HG03571 (cell line): ENCODE measurements around the gene RBM33.

ENCODE experiments used
- ATAC-seq: cut with Tn5 transposase; IDR thresholded peaks from one replicate; pipeline ENCODE4 v1.9.1; 2021; ENCODE audit not compliant: unreplicated experiment

Gene RBM33

GRCh38 chr7:155621418-155621980, 23.0 kb upstream of the RBM33 start:
- no peak for ATAC-seq

GRCh38 chr7:155624412-155624811, 20.0 kb upstream of the RBM33 start:
- no peak for ATAC-seq

GRCh38 chr7:155625557-155625956, 18.9 kb upstream of the RBM33 start:
- no peak for ATAC-seq

GRCh38 chr7:155629171-155629570, 15.3 kb upstream of the RBM33 start:
- ATAC-seq, result no peak

GRCh38 chr7:155631155-155631554, 13.3 kb upstream of the RBM33 start:
- ATAC-seq, result no peak

GRCh38 chr7:155635817-155636216, 8.6 kb upstream of the RBM33 start:
- no peak for ATAC-seq

- no peak for ATAC-seq
Observed at GRCh38 chr7:155637155-155637554, 7.3 kb upstream of the RBM33 start.

- ATAC-seq, result no peak
Observed at GRCh38 chr7:155638366-155638765, 6.1 kb upstream of the RBM33 start.

GRCh38 chr7:155639958-155640520, 4.4 kb upstream of the RBM33 start:
- no peak for ATAC-seq

- no peak for ATAC-seq
Observed at GRCh38 chr7:155640629-155641028, 3.8 kb upstream of the RBM33 start.

GRCh38 chr7:155643804-155644177, 670 bp upstream of the RBM33 start:
- ATAC-seq, result no peak

- ATAC-seq, result peak; percentile 37
Observed at GRCh38 chr7:155644971-155645509, 579 bp downstream of the RBM33 start.

GRCh38 chr7:155645662-155646061, 1.2 kb downstream of the RBM33 start:
- no peak for ATAC-seq

GRCh38 chr7:155646669-155647068, 2.2 kb downstream of the RBM33 start:
- no peak for ATAC-seq

- ATAC-seq, result no peak
Observed at GRCh38 chr7:155647302-155647701, 2.8 kb downstream of the RBM33 start.

GRCh38 chr7:155647734-155648133, 3.3 kb downstream of the RBM33 start:
- ATAC-seq, result no peak

- no peak for ATAC-seq
Observed at GRCh38 chr7:155648752-155649339, 4.4 kb downstream of the RBM33 start.

- no peak for ATAC-seq
Observed at GRCh38 chr7:155649588-155649987, 5.1 kb downstream of the RBM33 start.

GRCh38 chr7:155652156-155653114, 8.0 kb downstream of the RBM33 start:
- ATAC-seq, result no peak

GRCh38 chr7:155653803-155654202, 9.3 kb downstream of the RBM33 start:
- ATAC-seq, result no peak

- no peak for ATAC-seq
Observed at GRCh38 chr7:155656891-155657290, 12.4 kb downstream of the RBM33 start.
